Fibroblast of gingiva (primary cell): ENCODE measurements around the gene BMP8A.
"Not testable (repeated sequence)": the region's sequence is repeated elsewhere in the genome, so short reads cannot be mapped to it uniquely, and the experiment has no call there.

Experiments used
- DNase-seq: peaks from one replicate; pipeline ENCODE4 v3.0.0-alpha.2; 2011; ENCODE audit warnings: low read depth

The BMP8A gene

DNA sequence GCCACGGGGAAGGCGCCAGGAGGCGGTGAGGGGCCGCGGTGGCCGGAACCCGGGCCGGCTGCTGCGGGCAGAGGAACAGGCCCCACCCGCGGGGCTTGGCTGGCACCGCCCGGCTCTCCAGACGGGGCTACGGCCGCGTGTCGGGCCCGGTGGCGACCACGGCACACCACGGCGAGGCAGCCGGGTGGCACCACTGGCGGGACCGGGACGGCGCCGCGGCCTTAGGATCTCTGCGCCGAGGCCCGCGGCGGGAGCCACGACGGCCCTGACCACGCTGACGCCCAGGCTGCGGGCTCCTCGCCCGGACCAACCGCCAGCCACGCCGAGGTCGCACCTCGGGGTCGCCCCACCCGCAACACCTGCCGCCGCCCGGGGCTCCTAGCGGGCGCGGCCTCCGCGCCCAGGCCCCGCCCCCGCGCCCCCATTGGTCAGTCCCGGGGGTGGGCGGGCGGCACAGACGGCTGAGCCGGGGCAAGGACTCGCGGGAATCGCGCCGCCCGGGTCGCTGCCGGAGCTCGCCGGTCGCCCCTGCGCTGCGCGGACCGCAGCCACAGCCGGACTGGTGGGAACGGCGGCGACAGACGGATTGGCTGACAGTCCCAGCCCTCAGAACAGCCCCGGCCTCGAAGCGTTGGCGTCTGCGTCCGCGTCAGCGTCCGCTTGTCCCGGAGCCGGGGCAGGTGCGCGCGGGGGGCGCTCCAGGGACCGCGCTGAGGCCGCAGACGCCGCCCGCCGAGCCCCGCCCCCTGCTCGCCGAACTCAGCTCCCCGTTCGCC, at the start of gene BMP8A:
Gene BMP8A (plus strand): TSS at position 491 of the 776 bp plus-strand sequence. CDS start 356 bp downstream, outside the sequence.
- no peak for DNase-seq

GRCh38 chr1:39441797-39442196, 49.6 kb upstream of the BMP8A start:
- DNase-seq, result no peak

- no peak for DNase-seq
Observed at GRCh38 chr1:39445573-39445972, 45.9 kb upstream of the BMP8A start.

- DNase-seq, result no peak
Observed at GRCh38 chr1:39446986-39447567, 44.4 kb upstream of the BMP8A start.

GRCh38 chr1:39450041-39450440, 41.4 kb upstream of the BMP8A start:
- not testable (repeated sequence) for DNase-seq

- peak; percentile 36 for DNase-seq
Observed at GRCh38 chr1:39450956-39451606, 40.4 kb upstream of the BMP8A start.

DNA sequence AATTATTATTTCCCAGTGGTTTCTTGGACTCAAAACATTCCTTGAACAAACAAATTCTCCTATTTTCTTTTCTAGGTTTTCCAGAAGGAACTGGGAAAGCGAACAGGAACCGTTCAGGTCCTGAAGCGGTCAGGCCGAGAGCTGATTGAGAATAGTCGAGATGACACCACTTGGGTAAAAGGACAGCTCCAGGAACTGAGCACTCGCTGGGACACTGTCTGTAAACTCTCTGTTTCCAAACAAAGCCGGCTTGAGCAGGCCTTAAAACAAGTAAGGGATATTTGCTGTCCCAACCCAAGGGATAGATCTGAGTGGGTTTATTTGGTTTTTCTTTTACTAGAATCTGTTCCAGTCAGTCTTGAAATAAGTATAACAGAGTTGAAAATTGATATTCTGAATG, 39.4 kb upstream of the BMP8A start:
- no peak for DNase-seq

GRCh38 chr1:39452540-39452939, 38.9 kb upstream of the BMP8A start:
- DNase-seq, result no peak

DNA sequence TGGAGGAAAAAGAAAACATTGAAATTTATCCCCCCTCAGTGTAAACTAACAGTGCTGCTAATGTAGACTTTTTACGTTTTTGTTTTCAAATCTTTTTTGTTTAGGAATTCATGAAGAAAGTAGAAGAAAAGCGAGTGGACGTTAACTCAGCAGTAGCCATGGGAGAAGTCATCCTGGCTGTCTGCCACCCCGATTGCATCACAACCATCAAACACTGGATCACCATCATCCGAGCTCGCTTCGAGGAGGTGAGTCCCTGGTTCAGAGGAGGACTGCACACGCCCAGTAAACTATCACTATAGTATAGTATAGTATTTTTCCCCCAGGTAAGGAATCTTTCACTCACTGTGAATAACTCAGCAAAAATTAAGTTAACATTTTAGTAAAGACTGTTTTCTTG, 37.8 kb upstream of the BMP8A start:
- peak; percentile 60 for DNase-seq

DNA sequence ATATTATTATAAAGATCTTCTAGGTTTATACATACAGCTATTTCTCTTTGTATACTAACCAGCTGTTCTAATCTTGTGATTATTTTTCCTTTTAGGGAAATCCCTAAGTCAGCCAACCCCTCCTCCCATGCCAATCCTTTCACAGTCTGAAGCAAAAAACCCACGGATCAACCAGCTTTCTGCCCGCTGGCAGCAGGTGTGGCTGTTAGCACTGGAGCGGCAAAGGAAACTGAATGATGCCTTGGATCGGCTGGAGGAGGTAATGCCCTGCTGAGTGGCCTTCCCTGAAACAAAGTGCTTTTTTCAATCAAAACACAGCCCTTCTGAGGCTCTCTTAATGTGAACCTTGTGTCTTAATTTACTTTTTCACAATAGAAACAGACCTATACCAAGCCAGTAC, 32.4 kb upstream of the BMP8A start:
- no peak for DNase-seq

GRCh38 chr1:39462074-39462473, 29.4 kb upstream of the BMP8A start:
- peak; percentile 59 for DNase-seq

DNA sequence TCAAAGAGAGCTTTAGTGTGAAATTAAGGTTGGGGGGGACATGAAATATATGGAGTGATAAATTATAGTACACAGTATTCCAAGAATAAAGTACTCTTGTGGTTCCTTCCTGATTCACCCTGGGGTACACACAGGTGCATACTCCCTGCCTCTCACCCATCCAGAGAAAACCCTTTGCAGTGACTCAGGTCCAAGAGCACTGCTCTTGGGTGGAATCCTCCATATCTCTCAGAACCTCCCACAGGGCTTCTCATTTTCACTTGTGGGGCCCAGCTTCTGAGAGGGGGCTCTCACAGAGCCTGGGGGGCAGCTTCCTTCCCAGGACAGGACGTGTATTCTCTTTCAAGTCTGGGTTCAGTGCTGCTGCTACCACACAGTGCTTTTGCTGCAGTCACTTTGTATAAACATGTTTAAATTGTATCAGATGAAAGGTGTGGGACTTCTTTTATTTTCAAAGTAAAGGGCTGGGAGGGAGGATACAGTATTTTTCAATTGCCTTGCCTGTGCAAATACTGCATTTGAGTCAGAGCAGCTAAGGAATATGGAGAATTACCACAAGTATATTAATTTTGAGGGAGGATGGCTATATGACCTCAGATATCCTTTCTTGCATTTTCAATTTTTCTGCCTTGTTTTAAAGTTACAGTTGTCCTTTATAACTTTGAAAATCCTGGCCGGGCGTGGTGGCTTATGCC, 24.9 kb upstream of the BMP8A start:
- no peak for DNase-seq

- peak; percentile 19 for DNase-seq
Observed at GRCh38 chr1:39467108-39467720, 24.2 kb upstream of the BMP8A start.

- DNase-seq, result no peak
Observed at GRCh38 chr1:39469150-39469549, 22.3 kb upstream of the BMP8A start.

GRCh38 chr1:39470040-39470439, 21.4 kb upstream of the BMP8A start:
- no peak for DNase-seq

- DNase-seq, result no peak
Observed at GRCh38 chr1:39472826-39473225, 18.6 kb upstream of the BMP8A start.

- DNase-seq, result no peak
Observed at GRCh38 chr1:39473324-39473723, 18.1 kb upstream of the BMP8A start.

DNA sequence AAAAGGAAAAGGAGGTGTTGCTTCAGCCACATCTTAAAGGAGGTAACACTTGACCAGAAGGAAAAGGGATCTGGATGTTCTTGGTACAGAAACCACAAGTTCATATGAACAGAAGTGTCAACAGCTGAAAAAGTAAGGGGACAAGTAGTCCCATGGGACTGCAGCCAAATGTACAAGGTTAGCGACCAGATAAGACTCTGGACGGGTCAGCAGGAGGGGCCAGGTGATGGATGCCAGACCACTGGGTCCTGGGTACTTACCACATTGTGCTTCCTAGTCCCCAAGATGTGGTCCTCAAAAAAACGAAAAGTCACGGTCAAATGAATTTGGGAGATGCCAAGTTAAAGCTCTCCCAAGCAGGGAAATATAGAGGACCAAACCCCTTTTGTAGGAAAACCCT, 16.6 kb upstream of the BMP8A start:
- DNase-seq, result no peak

GRCh38 chr1:39475551-39475950, 15.9 kb upstream of the BMP8A start:
- not testable (repeated sequence) for DNase-seq

DNA sequence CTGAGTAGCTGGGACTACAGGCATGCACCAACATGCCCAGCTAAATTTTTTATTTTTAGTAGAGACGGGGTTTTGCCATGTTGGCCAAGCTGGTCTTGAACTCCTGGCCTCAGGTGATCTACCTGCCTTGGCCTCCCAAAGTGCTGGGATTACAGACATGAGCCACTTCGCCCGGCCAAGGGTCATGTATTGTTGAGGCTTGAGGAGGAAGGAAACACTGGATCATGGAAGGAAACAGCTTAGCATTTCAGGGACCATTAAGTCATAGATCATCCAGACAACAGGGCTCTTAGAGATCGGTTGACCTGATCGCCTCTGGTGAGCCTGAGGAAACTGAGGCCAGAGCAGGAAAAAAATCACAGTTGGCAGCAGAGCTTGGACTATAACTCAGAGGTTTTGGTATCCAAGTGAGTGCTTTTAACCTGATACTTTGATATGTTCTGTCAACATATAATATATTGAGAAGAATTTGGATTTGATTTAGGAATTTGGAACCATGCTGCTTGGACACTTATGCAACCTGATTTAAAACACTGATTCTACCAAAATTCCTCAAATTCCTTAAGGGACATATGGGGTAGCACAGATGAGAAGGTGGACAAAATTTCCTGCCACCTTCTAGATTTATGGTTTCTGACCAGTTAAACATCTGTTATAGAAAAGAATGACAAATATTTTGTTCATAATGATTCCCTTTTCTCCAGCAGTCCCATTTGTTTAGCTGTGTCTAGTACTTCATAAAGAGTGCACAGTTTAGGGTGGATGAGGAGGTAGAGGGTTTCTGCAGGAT, 13.1 kb upstream of the BMP8A start:
- no peak for DNase-seq

DNA sequence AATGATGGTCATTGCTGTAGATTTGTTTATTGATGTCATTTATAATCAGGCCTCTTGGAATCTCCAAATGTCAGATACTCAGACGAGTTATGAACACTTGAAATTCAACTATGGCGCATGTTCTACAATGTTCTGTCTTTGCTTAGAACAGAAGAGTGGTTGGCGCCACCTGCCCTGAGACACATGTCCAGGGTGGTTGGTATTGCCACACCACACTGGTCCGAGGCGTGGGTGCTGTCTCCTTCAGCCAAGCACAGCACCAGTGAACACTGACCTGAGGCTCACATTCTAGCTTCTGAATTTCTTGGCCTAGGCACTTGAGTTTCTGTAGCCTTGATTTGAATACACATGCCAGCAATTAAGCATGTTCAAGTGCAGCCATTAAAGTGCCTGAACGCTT, 10.1 kb upstream of the BMP8A start:
- no peak for DNase-seq
